Endodermal cell (in vitro differentiated cells): ENCODE measurements around the gene CCT8. TPM values are rescaled to one million over a fixed set of nuclear protein-coding genes. Genes with fewer than 3 reads are reported as not detected.

ENCODE experiments used
- DNase-seq: peaks from one replicate; pipeline ENCODE4 v3.0.0-alpha.2; 2017
- H3K27ac ChIP-seq: 2 replicates; pipeline ENCODE4 v1.5.1; 2013; ENCODE audit warnings: mild to moderate bottlenecking, low read depth, low read length, moderate library complexity
- H3K27me3 ChIP-seq: 2 replicates; pipeline ENCODE4 v1.6.1; 2013; ENCODE audit warnings: mild to moderate bottlenecking, low read length, moderate library complexity; ENCODE audit not compliant: insufficient read depth, control insufficient read depth, poor library complexity, severe bottlenecking
- H3K36me3 ChIP-seq: 2 replicates; pipeline ENCODE4 v1.7.0; 2013; ENCODE audit warnings: mild to moderate bottlenecking, low read length, moderate library complexity; ENCODE audit not compliant: control insufficient read depth, insufficient read depth
- H3K4me1 ChIP-seq: one replicate; pipeline ENCODE4 v1.7.0; 2013; ENCODE audit warnings: low read length; ENCODE audit not compliant: control insufficient read depth, insufficient read depth
- H3K4me3 ChIP-seq: 2 replicates; pipeline ENCODE4 v1.5.1; 2013; ENCODE audit warnings: mild to moderate bottlenecking, low read length, moderate library complexity
- H3K9ac ChIP-seq: 2 replicates; pipeline ENCODE4 v1.6.1; 2013; ENCODE audit warnings: mild to moderate bottlenecking, low read length, moderate library complexity; ENCODE audit not compliant: poor library complexity, severe bottlenecking; ENCODE audit errors: extremely low read depth
- H3K9me3 ChIP-seq: 2 replicates; pipeline ENCODE4 v1.6.1; 2013; ENCODE audit warnings: mild to moderate bottlenecking, low read length, moderate library complexity; ENCODE audit not compliant: control insufficient read depth
- H3K27ac Mint-ChIP-seq: 2 replicates; pipeline ENCODE4 v1.8.0; 2020; ENCODE audit warnings: mixed read lengths
- H3K27me3 Mint-ChIP-seq: 2 replicates; pipeline ENCODE4 v1.8.0; 2021; ENCODE audit warnings: mild to moderate bottlenecking, mixed read lengths; ENCODE audit not compliant: insufficient read depth
- H3K36me3 Mint-ChIP-seq: 2 replicates; pipeline ENCODE4 v1.8.0; 2020; ENCODE audit warnings: low read depth, mixed read lengths
- H3K4me1 Mint-ChIP-seq: 2 replicates; pipeline ENCODE4 v1.8.0; 2020; ENCODE audit warnings: mixed read lengths
- H3K4me3 Mint-ChIP-seq: 2 replicates; pipeline ENCODE4 v1.8.0; 2020; ENCODE audit warnings: mild to moderate bottlenecking, moderate library complexity, mixed read lengths
- H3K9me3 Mint-ChIP-seq: 2 replicates; pipeline ENCODE4 v1.8.0; 2020; ENCODE audit warnings: mild to moderate bottlenecking, mixed read lengths
- CTCF ChIP-seq: fragments of 200-600 bp; sonication (generic); conservative IDR thresholded peaks from 2 replicates; pipeline ENCODE4 v1.5.0; 2021; ENCODE audit warnings: antibody characterized with exemption, mild to moderate bottlenecking
- WGBS, 2 experiments: methylation state at CpG; one replicate each; pipeline versions ENCODE4 v1.1.5 to v1.1.7; 2013; ENCODE audit warnings: missing lambda C conversion rate in 2 of 2, mixed read lengths in 1 of 2; ENCODE audit not compliant: insufficient coverage in 1 of 2, insufficient read length in 1 of 2; 5-methylcytosine and 5-hydroxymethylcytosine counted together
- total RNA-seq, 2 donors: library from RNA; stranded (reverse); fragmentation: NEBNext Ultra II Directional in 1 of 2; extraction: Animal tissue kit (Norgen Biotek cat#: 25700) in 1 of 2; gene quantifications; 2 replicates in 1 of 2; 3 replicates in 1 of 2; pipeline ENCODE4 v1.2.1, GENCODE V29; 2021

The CCT8 gene
- total RNA-seq, 2 donors from 2014 or later, result 279 to 281 TPM

GRCh38 chr21:29075706-29076466, 2.4 kb upstream of the CCT8 start:
- Mint-ChIP-seq H3K36me3 (peaks cover 2% of the 10 kb centered on the region), H3K4me1 (peaks cover 13% of the 10 kb centered on the region), H3K4me3 (no peak overlapping the region), H3K27ac (no peak overlapping the region), H3K27me3 (no peaks in the 10 kb centered on the region), H3K9me3 (peaks cover 5% of the 10 kb centered on the region)
- no peaks in the 10 kb centered on the region for H3K9me3 ChIP-seq
- DNase-seq, result no peak
- no peak overlapping the region for H3K9ac ChIP-seq
- H3K27me3 ChIP-seq, result no peaks in the 10 kb centered on the region
- H3K36me3 ChIP-seq, result no peaks in the 10 kb centered on the region
- WGBS, 2 experiments, result 93 to 96% methylated on average over 5 to 9 of the region's 9 CpGs
- no peak for TF ChIP-seq CTCF
- no peak overlapping the region for H3K27ac ChIP-seq
- H3K4me1 ChIP-seq, result no peaks in the 10 kb centered on the region
- H3K4me3 ChIP-seq, result no peak overlapping the region

GRCh38 chr21:29074783-29075182, 1.3 kb upstream of the CCT8 start:
- Histone ChIP-seq H3K4me3 (no peak overlapping the region), H3K9me3 (no peaks in the 10 kb centered on the region), H3K4me1 (no peaks in the 10 kb centered on the region), H3K27ac (no peak overlapping the region), H3K36me3 (peaks cover 10% of the 10 kb centered on the region), H3K27me3 (no peaks in the 10 kb centered on the region), H3K9ac (no peak overlapping the region)
- no peaks in the 10 kb centered on the region for H3K27me3 Mint-ChIP-seq
- 91% methylated on average over 4 of the region's 4 CpGs; no CpG with 5 or more reads in 1 of the 2 experiments for WGBS, 2 experiments
- H3K4me3 Mint-ChIP-seq, result peak overlapping the region; percentile 13
- peaks cover 6% of the 10 kb centered on the region for H3K36me3 Mint-ChIP-seq
- H3K27ac Mint-ChIP-seq, result no peak overlapping the region
- no peak for TF ChIP-seq CTCF
- no peak for DNase-seq
- peaks cover 13% of the 10 kb centered on the region for H3K4me1 Mint-ChIP-seq
- H3K9me3 Mint-ChIP-seq, result peaks cover 5% of the 10 kb centered on the region

- H3K9me3 Mint-ChIP-seq, result peaks cover 5% of the 10 kb centered on the region
- H3K27me3 Mint-ChIP-seq, result no peaks in the 10 kb centered on the region
- WGBS, 2 experiments, result 17 to 20% methylated on average over 5 to 8 of the region's 9 CpGs
These were observed 544 bp upstream of the CCT8 start for GRCh38 chr21:29074007-29074376.

More at GRCh38 chr21:29074007-29074376, 544 bp upstream of the CCT8 start:
- peak overlapping the region; percentile 96 for H3K4me3 ChIP-seq
- H3K9ac ChIP-seq, result peak overlapping the region; percentile 94
- H3K9me3 ChIP-seq, result no peaks in the 10 kb centered on the region
- H3K27me3 ChIP-seq, result no peaks in the 10 kb centered on the region
- peak overlapping the region; percentile 100 for H3K27ac Mint-ChIP-seq
- H3K36me3 ChIP-seq, result peaks cover 17% of the 10 kb centered on the region
- H3K4me3 Mint-ChIP-seq, result peak overlapping the region; percentile 99
- peaks cover 13% of the 10 kb centered on the region for H3K4me1 Mint-ChIP-seq
- no peaks in the 10 kb centered on the region for H3K4me1 ChIP-seq
- no peak for TF ChIP-seq CTCF
- peak overlapping the region; percentile 51 for H3K27ac ChIP-seq
- H3K36me3 Mint-ChIP-seq, result peaks cover 12% of the 10 kb centered on the region
- DNase-seq, result no peak
